Measurements from ENCODE around the gene PUM1. TPM values are rescaled to one million over a fixed set of nuclear protein-coding genes. Genes with fewer than 3 reads are reported as not detected.
A peak's percentile ranks its signal among the peaks of the same experiment; 100 is the strongest.

The PUM1 gene
- total RNA-seq, 2 donors from 2014 or later, result 30.9 to 32.3 TPM

DNA sequence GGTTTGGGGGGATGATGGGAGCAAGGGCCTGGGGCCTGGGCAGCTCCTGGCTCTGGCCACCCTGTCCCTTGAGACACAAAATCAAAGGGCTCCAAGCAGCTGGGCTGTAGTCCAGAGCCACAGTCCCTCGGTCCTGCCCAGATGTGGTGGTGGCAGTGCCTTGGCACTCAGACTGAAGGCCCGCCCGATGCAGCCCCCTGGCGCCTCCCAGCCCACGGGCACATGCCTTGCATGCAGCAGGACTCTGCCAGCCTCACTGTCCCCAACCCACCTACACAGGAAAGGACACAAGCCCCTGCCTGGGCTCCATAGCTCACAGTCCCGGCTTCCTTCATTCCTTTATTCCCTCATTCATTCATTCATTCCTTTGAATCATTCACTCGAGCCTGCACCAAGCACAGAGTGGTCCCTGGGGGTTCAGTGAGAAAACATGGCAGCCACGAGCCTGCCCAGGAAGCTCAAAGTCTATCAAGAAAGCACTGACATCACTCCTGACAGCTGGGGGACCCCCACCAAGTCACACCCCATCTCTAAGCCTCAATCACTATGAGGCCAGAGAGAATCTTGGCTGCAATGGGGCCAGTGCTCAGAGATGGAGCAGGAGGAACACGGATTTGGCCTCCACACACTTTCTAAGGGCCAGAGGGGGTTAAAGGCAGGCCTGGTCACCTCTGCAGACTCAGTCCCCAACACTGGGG, 162.8 kb downstream of the PUM1 start:
- Histone ChIP-seq H3K36me3 (replicated peaks in 1 of 2; ENCODE audit: insufficient read depth in 1 of 2, low read depth in 2 of 2) (no peaks in the 10 kb centered on the region), H3K9me3 (no peaks in the 10 kb centered on the region), H3K27me3 (no peaks in the 10 kb centered on the region), H3K27ac (peak overlapping the region in 3 of 4 donors; percentile 41 to 69 (median 49)), H3K4me3 (no peak overlapping the region), H3K4me1 (peaks cover 16% of the 10 kb centered on the region)
- DNase-seq (no peak), ATAC-seq (peak; percentile 13)
- 73 to 78% methylated on average over 8 to 9 of the region's 9 CpGs for WGBS, 2 donors
- intact Hi-C loops (cut with DNase I), result no loop called here
- TF ChIP-seq, protein P1, sequence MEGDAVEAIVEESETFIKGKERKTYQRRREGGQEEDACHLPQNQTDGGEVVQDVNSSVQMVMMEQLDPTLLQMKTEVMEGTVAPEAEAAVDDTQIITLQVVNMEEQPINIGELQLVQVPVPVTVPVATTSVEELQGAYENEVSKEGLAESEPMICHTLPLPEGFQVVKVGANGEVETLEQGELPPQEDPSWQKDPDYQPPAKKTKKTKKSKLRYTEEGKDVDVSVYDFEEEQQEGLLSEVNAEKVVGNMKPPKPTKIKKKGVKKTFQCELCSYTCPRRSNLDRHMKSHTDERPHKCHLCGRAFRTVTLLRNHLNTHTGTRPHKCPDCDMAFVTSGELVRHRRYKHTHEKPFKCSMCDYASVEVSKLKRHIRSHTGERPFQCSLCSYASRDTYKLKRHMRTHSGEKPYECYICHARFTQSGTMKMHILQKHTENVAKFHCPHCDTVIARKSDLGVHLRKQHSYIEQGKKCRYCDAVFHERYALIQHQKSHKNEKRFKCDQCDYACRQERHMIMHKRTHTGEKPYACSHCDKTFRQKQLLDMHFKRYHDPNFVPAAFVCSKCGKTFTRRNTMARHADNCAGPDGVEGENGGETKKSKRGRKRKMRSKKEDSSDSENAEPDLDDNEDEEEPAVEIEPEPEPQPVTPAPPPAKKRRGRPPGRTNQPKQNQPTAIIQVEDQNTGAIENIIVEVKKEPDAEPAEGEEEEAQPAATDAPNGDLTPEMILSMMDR (IDR thresholded peaks at IDR 0.05), result no peak
- no peak for TF ChIP-seq POLR2A (IDR thresholded peaks at IDR 0.05)

DNA sequence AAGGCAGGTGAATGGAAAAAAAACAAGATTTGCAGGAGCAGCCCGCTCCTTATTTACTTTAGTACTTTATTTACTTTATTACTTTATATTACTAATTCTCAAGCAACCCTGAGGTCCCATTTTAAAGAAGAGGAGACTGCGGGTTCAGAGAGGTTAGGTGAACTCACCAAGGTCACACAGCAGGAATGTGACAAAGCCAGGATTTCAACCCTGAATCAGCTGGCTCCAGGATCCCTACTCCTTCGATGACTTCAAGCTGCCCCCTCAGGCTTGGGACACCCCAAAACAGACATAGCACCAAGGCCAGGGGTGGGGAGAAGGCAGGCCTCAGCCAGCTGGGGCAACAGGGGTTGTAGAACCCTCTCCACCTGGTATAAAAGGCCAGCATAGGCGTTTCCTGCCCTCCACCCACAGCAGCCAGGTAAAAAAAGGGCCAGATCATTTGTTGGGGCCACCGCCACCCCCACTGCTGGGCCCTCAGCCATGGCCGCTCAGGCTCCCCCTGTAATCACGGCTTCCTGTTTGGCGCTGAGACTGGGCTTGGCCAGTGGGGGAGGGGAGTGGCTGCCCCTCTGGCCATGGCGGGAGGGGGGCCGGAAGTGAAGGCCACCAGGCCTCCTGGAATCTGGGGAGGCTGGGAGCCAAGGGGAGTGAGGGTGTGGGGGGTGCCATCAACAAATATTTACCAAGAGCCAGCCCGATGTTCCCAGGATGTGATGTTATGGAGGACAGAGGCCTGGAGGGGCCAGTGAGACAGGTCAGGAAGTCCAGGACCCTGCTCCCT, 163.5 kb downstream of the PUM1 start:
- ATAC-seq (peak; percentile 53), DNase-seq (peak; percentile 27 to 57 (median 42))
- intact Hi-C loops (cut with DNase I), result no loop called here
- H3K9me3 ChIP-seq, result no peaks in the 10 kb centered on the region
- H3K27ac ChIP-seq, result peak overlapping the region; percentile 30 to 69 (median 45)
- peaks cover 11% of the 10 kb centered on the region for H3K4me1 ChIP-seq
- TF ChIP-seq, protein P1 (IDR thresholded peaks at IDR 0.05), result no peak
- no peak for TF ChIP-seq POLR2A (IDR thresholded peaks at IDR 0.05)
- H3K4me3 ChIP-seq, result no peak overlapping the region
- H3K27me3 ChIP-seq, result no peaks in the 10 kb centered on the region
- WGBS, 2 donors, result 42 to 52% methylated on average over 10 to 11 of the region's 11 CpGs
- H3K36me3 ChIP-seq (replicated peaks in 1 of 2; ENCODE audit: insufficient read depth in 1 of 2, low read depth in 2 of 2), result no peaks in the 10 kb centered on the region

DNA sequence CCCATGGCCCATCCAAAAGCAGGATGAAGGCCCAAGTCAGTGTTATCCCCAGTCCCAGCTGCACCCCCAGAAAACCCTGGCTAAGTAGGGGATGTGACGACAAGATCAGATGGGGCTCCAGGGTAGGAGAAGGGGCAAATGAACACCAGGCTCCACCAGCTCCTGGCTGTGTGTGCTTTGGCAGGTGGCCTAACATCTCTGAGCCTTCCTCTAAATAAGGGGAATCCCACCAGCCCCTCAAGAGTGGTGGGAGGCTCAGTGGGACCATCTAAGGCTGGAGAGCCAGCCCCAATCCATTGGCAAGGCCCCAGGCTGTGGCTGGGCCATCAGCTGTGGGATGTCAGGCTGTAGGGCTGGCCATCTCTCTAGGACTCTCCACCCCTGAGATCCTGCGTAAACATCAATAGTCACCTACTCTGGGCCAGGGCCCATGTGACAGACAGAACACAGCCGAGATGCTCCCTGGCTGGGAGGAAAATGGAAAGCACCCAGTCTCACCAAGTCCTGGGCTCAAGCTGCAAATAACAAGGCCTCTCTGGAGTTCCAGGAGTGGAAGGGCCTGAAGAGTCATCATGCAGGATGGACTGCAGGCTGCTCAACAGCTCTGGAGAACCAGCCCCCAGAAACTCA, 164.5 kb downstream of the PUM1 start:
- H3K27ac ChIP-seq, result no peak overlapping the region
- WGBS, 2 donors, result 78 to 81% methylated on average over 1 to 3 of the region's 3 CpGs

DNA sequence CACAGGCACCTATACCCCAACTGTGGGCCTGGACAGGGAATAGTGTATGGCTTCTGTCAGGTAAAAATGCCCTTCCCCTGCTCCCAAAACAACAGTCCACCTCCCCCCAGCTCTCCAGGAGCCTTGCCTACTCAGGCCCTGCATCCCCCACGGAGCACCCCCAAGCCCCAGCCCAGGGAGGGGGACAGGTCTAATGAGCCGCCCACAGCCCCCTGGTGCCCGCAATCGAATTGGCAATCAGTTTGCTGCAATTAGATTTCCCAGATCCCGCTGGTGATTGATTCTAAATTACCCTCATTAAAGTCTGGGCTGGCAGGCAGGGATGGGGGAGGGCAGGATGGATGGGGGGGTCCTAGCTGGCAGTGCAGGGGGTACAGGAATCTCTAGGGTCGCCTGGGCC, 165.0 kb downstream of the PUM1 start:
- Histone ChIP-seq H3K4me1 (peaks cover 11% of the 10 kb centered on the region), H3K27me3 (no peaks in the 10 kb centered on the region), H3K36me3 (replicated peaks in 1 of 2; ENCODE audit: insufficient read depth in 1 of 2, low read depth in 2 of 2) (no peaks in the 10 kb centered on the region), H3K9me3 (no peaks in the 10 kb centered on the region), H3K4me3 (no peak overlapping the region), H3K27ac (no peak overlapping the region)
- WGBS, 2 donors, result 20 to 80% methylated on average over 1 to 6 of the region's 6 CpGs
- ATAC-seq (no peak), DNase-seq (no peak)
- intact Hi-C loops (cut with DNase I), result no loop called here
- TF ChIP-seq POLR2A (IDR thresholded peaks at IDR 0.05), result no peak
- TF ChIP-seq, protein P1 (IDR thresholded peaks at IDR 0.05), result no peak

More for the DNA sequence above, 164.5 kb downstream of the PUM1 start:
- Histone ChIP-seq H3K9me3 (no peaks in the 10 kb centered on the region), H3K4me1 (peaks cover 11% of the 10 kb centered on the region), H3K36me3 (replicated peaks in 1 of 2; ENCODE audit: insufficient read depth in 1 of 2, low read depth in 2 of 2) (no peaks in the 10 kb centered on the region), H3K4me3 (no peak overlapping the region), H3K27me3 (no peaks in the 10 kb centered on the region)
- no peak for ATAC-seq
- intact Hi-C loops (cut with DNase I), result no loop called here
- TF ChIP-seq POLR2A (IDR thresholded peaks at IDR 0.05), result no peak
- TF ChIP-seq, protein P1 (IDR thresholded peaks at IDR 0.05), result no peak
- no peak for DNase-seq
